OCI-LY3 (cell line): Measurements from ENCODE around the gene ZNF831.

Experiments
- H2AFZ ChIP-seq: fragments of 200-600, 300-600 bp; shearing (Covaris generic); 2 replicates; pipeline ENCODE4 v1.6.0; 2014; ENCODE audit warnings: antibody characterized with exemption, low read depth, low read length
- H3K27ac ChIP-seq: fragments of 200-600, 300-600 bp; sonication (generic); 2 replicates; pipeline ENCODE4 v1.5.1; 2014; ENCODE audit warnings: mild to moderate bottlenecking, low read length, moderate library complexity, mixed read lengths
- H3K27me3 ChIP-seq: fragments of 200-600, 300-600 bp; sonication (generic); 2 replicates; pipeline ENCODE4 v1.6.1; 2014; ENCODE audit warnings: low read depth, low read length, mixed read lengths
- H3K36me3 ChIP-seq: fragments of 200-600, 300-600 bp; sonication (generic); replicated peaks from 2 replicates; pipeline ENCODE3; 2014; ENCODE audit warnings: low read depth, low read length, mixed read lengths
- H3K4me1 ChIP-seq: fragments of 300-600, 200-600 bp; sonication (generic); 2 replicates; pipeline ENCODE4 v1.6.1; 2014; ENCODE audit warnings: low read length, mixed read lengths
- H3K4me2 ChIP-seq: fragments of 200-600, 300-600 bp; sonication (generic); 2 replicates; pipeline ENCODE4 v1.6.1; 2014; ENCODE audit warnings: low read length, mixed read lengths
- H3K4me3 ChIP-seq: fragments of 300-600, 200-600 bp; sonication (generic); 2 replicates; pipeline ENCODE4 v1.5.1; 2014; ENCODE audit warnings: antibody characterized with exemption, mild to moderate bottlenecking, low read length, moderate library complexity
- H3K79me2 ChIP-seq: fragments of 300-600, 200-600 bp; shearing (Covaris generic); 2 replicates; pipeline ENCODE4 v1.6.1; 2014; ENCODE audit warnings: mild to moderate bottlenecking, low read length, mixed read lengths
- H3K9ac ChIP-seq: fragments of 300-600, 200-600 bp; shearing (Covaris generic); 2 replicates; pipeline ENCODE4 v1.6.0; 2014; ENCODE audit warnings: mild to moderate bottlenecking, low read length, moderate library complexity
- H3K9me3 ChIP-seq: fragments of 200-600, 300-600 bp; shearing (Covaris generic); 2 replicates; pipeline ENCODE4 v1.6.1; 2014; ENCODE audit warnings: low read length, mixed read lengths; ENCODE audit not compliant: insufficient read depth
- H4K20me1 ChIP-seq: fragments of 200-600, 300-600 bp; sonication (generic); 2 replicates; pipeline ENCODE4 v1.6.1; 2016; ENCODE audit warnings: low read length, mixed read lengths; ENCODE audit not compliant: insufficient read depth
- EZH2phosphoT487 ChIP-seq: fragments of 200-600 bp; shearing (Covaris generic); IDR thresholded peaks from 2 replicates; pipeline ENCODE4 v1.6.1; 2018; ENCODE audit warnings: antibody characterized with exemption, mixed run types, low read depth
- TF ChIP-seq, protein P1 (sequence below): fragments of 200-600, 300-600 bp; sonication (generic); IDR thresholded peaks from 2 replicates; pipeline ENCODE4 v1.5.1; 2014; ENCODE audit warnings: antibody characterized with exemption, low read length, low read depth

ZNF831 gene

DNA sequence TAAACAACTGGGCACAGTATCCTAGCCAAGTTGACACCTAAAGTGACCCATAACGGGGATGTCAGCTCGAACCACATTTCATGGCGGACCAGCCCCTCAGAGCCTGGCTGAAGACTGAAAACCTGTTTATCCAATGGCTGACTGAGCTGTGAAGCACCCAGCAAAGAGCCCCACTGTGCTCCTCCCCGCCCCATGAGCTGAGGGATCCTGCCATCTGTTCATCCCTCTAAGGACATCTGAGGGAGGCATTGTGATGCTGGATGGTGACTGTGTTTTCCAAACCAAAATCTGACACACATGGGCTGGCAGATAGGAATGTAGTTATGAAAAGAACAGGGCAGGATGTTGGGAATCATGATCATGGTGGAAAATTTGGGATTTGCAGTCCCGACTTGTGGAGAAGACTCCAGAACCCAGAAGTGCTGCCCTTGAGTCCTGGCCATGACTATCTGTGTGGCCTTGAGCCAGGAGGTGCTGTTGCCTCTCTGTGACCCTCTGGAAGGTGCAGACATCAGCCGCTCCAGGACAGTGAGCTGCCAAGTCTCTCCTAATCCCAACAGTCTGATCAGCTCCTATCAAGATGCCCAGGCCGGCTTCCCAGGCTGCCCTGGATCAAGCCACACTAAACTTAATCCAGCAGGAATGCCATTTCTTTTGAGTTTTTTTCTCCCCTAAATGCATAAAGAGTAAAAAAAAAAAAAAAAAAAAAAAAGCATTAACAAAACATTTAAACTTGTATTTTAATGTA lies 142.5 kb downstream of the ZNF831 start:
- no peaks in the 10 kb centered on the region for H3K4me1 ChIP-seq
- H2AFZ ChIP-seq, result no peak overlapping the region
- H3K27me3 ChIP-seq, result peaks cover 67% of the 10 kb centered on the region
- H3K4me3 ChIP-seq, result no peak overlapping the region
- no peak overlapping the region for H3K4me2 ChIP-seq
- H3K36me3 ChIP-seq, result no peaks in the 10 kb centered on the region
- H3K27ac ChIP-seq, result no peak overlapping the region
- H3K9me3 ChIP-seq, result no peaks in the 10 kb centered on the region
- no peaks in the 10 kb centered on the region for H4K20me1 ChIP-seq
- TF ChIP-seq, protein P1, sequence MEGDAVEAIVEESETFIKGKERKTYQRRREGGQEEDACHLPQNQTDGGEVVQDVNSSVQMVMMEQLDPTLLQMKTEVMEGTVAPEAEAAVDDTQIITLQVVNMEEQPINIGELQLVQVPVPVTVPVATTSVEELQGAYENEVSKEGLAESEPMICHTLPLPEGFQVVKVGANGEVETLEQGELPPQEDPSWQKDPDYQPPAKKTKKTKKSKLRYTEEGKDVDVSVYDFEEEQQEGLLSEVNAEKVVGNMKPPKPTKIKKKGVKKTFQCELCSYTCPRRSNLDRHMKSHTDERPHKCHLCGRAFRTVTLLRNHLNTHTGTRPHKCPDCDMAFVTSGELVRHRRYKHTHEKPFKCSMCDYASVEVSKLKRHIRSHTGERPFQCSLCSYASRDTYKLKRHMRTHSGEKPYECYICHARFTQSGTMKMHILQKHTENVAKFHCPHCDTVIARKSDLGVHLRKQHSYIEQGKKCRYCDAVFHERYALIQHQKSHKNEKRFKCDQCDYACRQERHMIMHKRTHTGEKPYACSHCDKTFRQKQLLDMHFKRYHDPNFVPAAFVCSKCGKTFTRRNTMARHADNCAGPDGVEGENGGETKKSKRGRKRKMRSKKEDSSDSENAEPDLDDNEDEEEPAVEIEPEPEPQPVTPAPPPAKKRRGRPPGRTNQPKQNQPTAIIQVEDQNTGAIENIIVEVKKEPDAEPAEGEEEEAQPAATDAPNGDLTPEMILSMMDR, result no peak
- TF ChIP-seq EZH2phosphoT487, result no peak
- H3K79me2 ChIP-seq, result no peaks in the 10 kb centered on the region
- H3K9ac ChIP-seq, result no peak overlapping the region

DNA sequence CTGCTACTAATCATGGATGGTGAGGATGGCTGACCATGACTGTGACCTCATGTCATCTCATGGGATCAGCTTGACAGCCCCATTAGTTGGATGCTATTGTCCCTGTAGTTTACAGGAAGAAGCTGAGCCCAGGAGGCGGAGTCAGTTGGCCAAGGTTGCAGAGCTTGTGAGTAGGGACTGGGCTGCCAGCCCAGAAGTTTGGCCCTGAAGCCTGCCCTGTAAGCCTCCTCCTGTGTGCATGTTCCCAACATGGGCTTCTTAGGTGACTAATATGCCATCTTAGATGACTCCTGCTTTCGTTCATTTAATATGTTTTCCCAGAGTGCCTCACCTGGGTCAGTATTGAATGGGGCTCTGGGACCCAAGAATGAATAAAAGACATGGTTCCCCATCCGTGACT lies 143.6 kb downstream of the ZNF831 start:
- H3K9me3 ChIP-seq, result no peaks in the 10 kb centered on the region
- H3K36me3 ChIP-seq, result no peaks in the 10 kb centered on the region
- TF ChIP-seq EZH2phosphoT487, result no peak
- TF ChIP-seq, protein P1, result no peak
- H3K27ac ChIP-seq, result no peak overlapping the region
- H3K4me1 ChIP-seq, result no peaks in the 10 kb centered on the region
- H3K9ac ChIP-seq, result no peak overlapping the region
- no peak overlapping the region for H3K4me3 ChIP-seq
- H3K27me3 ChIP-seq, result peaks cover 77% of the 10 kb centered on the region
- H4K20me1 ChIP-seq, result no peaks in the 10 kb centered on the region
- H3K4me2 ChIP-seq, result no peak overlapping the region
- H3K79me2 ChIP-seq, result no peaks in the 10 kb centered on the region
- H2AFZ ChIP-seq, result no peak overlapping the region
